Stimulated activated CD4-positive, alpha-beta T cell treated with anti-CD3 and anti-CD28 coated beads, Interleukin-4, amount 100 ng/mL, for 4 hours (primary cell): ENCODE results near the gene SCGB2A2.

Source experiments
- DNase-seq, 2 experiments: peaks; one replicate each; pipeline ENCODE4 v3.0.0-alpha.2; 2020

The SCGB2A2 gene

DNA sequence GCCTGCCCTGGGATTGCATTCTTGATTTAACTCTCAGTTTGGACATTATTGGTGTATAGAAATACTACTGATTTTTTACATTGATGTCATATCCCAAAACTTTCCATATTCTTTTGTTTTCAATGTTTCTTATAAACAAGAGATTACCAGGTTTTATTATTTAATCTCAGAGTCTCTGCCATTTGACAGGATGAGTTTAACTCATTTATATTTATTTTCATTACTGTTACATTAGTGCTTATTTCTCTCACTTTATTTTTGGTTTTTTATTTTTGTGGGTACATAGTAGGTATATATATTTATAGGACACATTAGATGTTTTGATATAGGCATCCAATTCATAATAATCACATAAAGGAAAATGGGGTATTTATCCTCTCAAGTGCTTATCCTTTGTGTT is 38.0 kb downstream of the SCGB2A2 start:
- no peak for DNase-seq

DNA sequence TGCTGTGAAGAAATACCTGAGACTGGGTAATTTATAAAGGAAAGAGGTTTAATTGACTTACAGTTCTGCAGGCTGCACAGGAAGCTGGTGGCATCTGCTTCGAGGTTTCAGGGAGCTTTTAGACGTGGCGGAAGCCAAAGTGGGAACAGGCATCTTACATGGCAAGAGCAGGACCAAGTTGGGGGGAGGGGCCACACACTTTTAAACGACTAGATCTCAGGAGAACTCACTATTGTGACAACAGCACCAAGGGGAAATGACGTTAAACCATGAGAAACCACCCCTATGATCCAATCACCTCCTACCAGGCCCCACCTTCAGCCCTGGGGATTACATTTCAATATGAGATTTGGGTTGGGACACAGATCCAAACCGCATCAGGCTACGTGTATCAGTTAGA is 40.0 kb downstream of the SCGB2A2 start:
- DNase-seq = no peak

DNA sequence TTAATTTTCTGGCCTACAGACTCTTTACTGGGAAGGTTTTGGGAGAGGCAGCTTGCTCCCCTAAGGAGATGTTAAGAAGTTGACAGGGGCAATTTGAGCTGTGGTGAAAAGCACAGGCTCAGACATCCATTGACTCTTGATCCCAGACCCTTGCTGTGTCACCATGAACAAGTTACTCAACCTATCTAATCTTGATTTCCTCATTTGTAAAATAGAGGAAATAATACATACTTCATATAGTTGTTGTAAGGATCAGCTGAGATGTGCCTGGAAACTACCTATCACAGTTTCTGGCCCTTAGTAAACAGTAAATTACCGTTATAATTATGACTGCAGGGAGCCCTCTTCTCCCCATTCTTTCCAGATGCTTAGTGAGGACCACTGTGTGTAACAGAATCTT is 45.5 kb downstream of the SCGB2A2 start:
- no peak for DNase-seq

DNA sequence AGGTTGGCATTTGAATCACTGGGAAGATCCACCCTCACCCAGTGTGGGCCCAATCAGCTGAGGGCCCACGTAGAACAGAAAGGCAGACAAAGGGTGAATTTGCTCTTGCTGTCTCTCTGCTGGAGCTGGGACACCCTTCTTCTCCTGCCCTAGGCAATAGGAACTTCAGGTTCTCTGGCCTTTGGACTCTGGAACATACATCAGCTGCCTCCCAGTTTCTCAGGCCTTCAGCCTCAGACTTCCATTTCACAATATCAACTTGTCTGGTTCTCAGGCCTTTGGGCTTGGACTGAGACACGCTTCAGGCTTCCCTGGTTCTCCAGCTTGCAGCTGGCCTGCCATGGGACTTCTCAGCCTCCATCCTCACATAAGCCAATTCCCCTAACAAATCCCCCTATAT is 52.6 kb downstream of the SCGB2A2 start:
- no peak for DNase-seq
